Measurements from ENCODE around the gene AFF3. TPM values are rescaled to one million over a fixed set of nuclear protein-coding genes. Genes with fewer than 3 reads are reported as not detected.

Gene AFF3
- total RNA-seq, 1 experiment from 2014 or later: 0.05 TPM

GRCh38 chr2:99626158-99626557 is 516.2 kb downstream of the AFF3 start:
- no peaks in the 10 kb centered on the region for H3K4me1 Mint-ChIP-seq (ENCODE audit: low read depth, unreplicated experiment)
- no peak for TF ChIP-seq CTCF (IDR thresholded peaks at IDR 0.05; ENCODE audit: insufficient read depth in 1 of 2, low read depth in 1 of 2, low read length in 1 of 2, severe bottlenecking in 1 of 2, unreplicated experiment in 1 of 2)
- intact Hi-C loops (cut with micrococcal nuclease; ENCODE audit: unreplicated experiment): no loop called here
- DNase-seq: no peak
- Histone ChIP-seq H3K27me3 (replicated peaks; ENCODE audit: control insufficient read depth, insufficient read depth, low read length) (no peaks in the 10 kb centered on the region; the same call in 1 of the 2 replicates), H3K4me3 (ENCODE audit: low read depth, low read length) (no peak overlapping the region), H3K36me3 (ENCODE audit: control insufficient read depth, insufficient read depth, low read length) (no peaks in the 10 kb centered on the region), H3K9me3 (no peaks in the 10 kb centered on the region), H3K4me1 (no peaks in the 10 kb centered on the region)
- BruUV-seq (replicated peaks): no TSS peak
- ChIA-PET POLR2A (no interaction called here), CTCF (no interaction called here)
- H3K36me3 Mint-ChIP-seq (ENCODE audit: insufficient read depth, unreplicated experiment): no peaks in the 10 kb centered on the region
- H3K9me3 Mint-ChIP-seq (ENCODE audit: unreplicated experiment): peaks cover 15% of the 10 kb centered on the region
- H3K27ac Mint-ChIP-seq (ENCODE audit: unreplicated experiment): no peak overlapping the region
- H3K4me3 Mint-ChIP-seq (ENCODE audit: unreplicated experiment): no peak overlapping the region
- H3K27me3 Mint-ChIP-seq (ENCODE audit: insufficient read depth, unreplicated experiment): peaks cover 19% of the 10 kb centered on the region

- Mint-ChIP-seq H3K27ac (ENCODE audit: unreplicated experiment) (no peak overlapping the region), H3K4me1 (ENCODE audit: low read depth, unreplicated experiment) (no peaks in the 10 kb centered on the region), H3K9me3 (ENCODE audit: unreplicated experiment) (no peaks in the 10 kb centered on the region), H3K36me3 (ENCODE audit: insufficient read depth, unreplicated experiment) (no peaks in the 10 kb centered on the region), H3K27me3 (ENCODE audit: insufficient read depth, unreplicated experiment) (peaks cover 22% of the 10 kb centered on the region), H3K4me3 (ENCODE audit: unreplicated experiment) (no peak overlapping the region)
- TF ChIP-seq CTCF (IDR thresholded peaks at IDR 0.05; ENCODE audit: insufficient read depth in 1 of 2, low read depth in 1 of 2, low read length in 1 of 2, severe bottlenecking in 1 of 2, unreplicated experiment in 1 of 2): no peak
- CTCF ChIA-PET: interaction anchor here (1.5 kb wide), 1 partner anchor 66 kb away, joined by 4 read pairs; no protein-coding TSS in a partner anchor
- no peak for DNase-seq
- intact Hi-C loops (cut with micrococcal nuclease; ENCODE audit: unreplicated experiment): no loop called here
- no peaks in the 10 kb centered on the region for H3K4me1 ChIP-seq
- no peaks in the 10 kb centered on the region for H3K9me3 ChIP-seq
- no peaks in the 10 kb centered on the region for H3K36me3 ChIP-seq (ENCODE audit: control insufficient read depth, insufficient read depth, low read length)
- POLR2A ChIA-PET: no interaction called here
- no peaks in the 10 kb centered on the region; the same call in 1 of the 2 replicates for H3K27me3 ChIP-seq (replicated peaks; ENCODE audit: control insufficient read depth, insufficient read depth, low read length)
- BruUV-seq (replicated peaks): no TSS peak
- no peak overlapping the region for H3K4me3 ChIP-seq (ENCODE audit: low read depth, low read length)
Observed at GRCh38 chr2:99624677-99625076, 517.7 kb downstream of the AFF3 start.

- DNase-seq: no peak
- ChIA-PET CTCF (interaction anchor here (0.6 to 1.5 kb wide), 2 partner anchors 64 to 538 kb away, joined by 3 to 4 read pairs; no protein-coding TSS in a partner anchor), POLR2A (no interaction called here)
- intact Hi-C loops (cut with micrococcal nuclease; ENCODE audit: unreplicated experiment): no loop called here
- no peaks in the 10 kb centered on the region for H3K9me3 ChIP-seq
- no peaks in the 10 kb centered on the region for H3K4me1 Mint-ChIP-seq (ENCODE audit: low read depth, unreplicated experiment)
- no TSS peak for BruUV-seq (replicated peaks)
- no peaks in the 10 kb centered on the region; the same call in 1 of the 2 replicates for H3K27me3 ChIP-seq (replicated peaks; ENCODE audit: control insufficient read depth, insufficient read depth, low read length)
- H3K9me3 Mint-ChIP-seq (ENCODE audit: unreplicated experiment): no peaks in the 10 kb centered on the region
- peaks cover 28% of the 10 kb centered on the region for H3K27me3 Mint-ChIP-seq (ENCODE audit: insufficient read depth, unreplicated experiment)
- H3K36me3 ChIP-seq (ENCODE audit: control insufficient read depth, insufficient read depth, low read length): no peaks in the 10 kb centered on the region
- TF ChIP-seq CTCF (IDR thresholded peaks at IDR 0.05; ENCODE audit: insufficient read depth in 1 of 2, low read depth in 1 of 2, low read length in 1 of 2, severe bottlenecking in 1 of 2, unreplicated experiment in 1 of 2): no peak
- no peak overlapping the region for H3K4me3 ChIP-seq (ENCODE audit: low read depth, low read length)
- H3K4me1 ChIP-seq: no peaks in the 10 kb centered on the region
- H3K4me3 Mint-ChIP-seq (ENCODE audit: unreplicated experiment): no peak overlapping the region
- no peak overlapping the region for H3K27ac Mint-ChIP-seq (ENCODE audit: unreplicated experiment)
- H3K36me3 Mint-ChIP-seq (ENCODE audit: insufficient read depth, unreplicated experiment): no peaks in the 10 kb centered on the region
Observed at GRCh38 chr2:99623613-99624012, 518.8 kb downstream of the AFF3 start.
